ENCODE data around the gene ATG7. TPM values are rescaled to one million over a fixed set of nuclear protein-coding genes. Genes with fewer than 3 reads are reported as not detected.

ATG7 gene
- total RNA-seq, 1 donor from 2014 or later: 40.3 TPM

GRCh38 chr3:11476735-11477144 is 204.5 kb downstream of the ATG7 start:
- no peak for TF ChIP-seq CTCF (IDR thresholded peaks at IDR 0.05; ENCODE audit: unreplicated experiment)
- Mint-ChIP-seq H3K36me3 (no peaks in the 10 kb centered on the region), H3K27ac (peak overlapping the region; percentile 45), H3K4me1 (peaks cover 43% of the 10 kb centered on the region), H3K4me3 (no peak overlapping the region), H3K27me3 (ENCODE audit: low read depth) (no peaks in the 10 kb centered on the region), H3K9me3 (no peaks in the 10 kb centered on the region)
- DNase-seq (ENCODE audit: low spot score in 2 of 2, unreplicated experiment in 2 of 2): no peak

DNA sequence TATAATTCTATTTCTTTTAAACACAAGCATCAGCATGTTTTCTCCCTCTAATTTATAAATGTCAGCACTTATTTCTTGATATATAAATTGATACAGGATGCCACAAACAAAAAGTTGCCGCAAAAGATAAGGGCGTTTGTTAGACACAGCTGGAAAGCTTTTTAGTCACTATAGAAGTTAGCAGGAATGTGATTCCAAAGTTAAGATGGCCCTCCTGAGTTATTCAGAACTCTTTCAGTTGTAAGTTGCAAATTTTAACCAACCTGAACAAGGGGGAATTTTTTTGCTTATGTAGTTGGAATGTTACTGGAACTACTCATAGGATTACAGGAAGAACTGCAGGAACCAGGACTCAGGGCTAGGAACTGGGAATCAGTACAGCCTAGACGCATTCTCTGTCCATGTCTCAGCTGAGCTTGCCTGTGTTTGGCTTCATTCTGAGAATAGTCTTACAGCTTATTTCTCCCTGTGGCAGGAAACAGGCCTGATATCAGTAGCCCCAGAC is 205.3 kb downstream of the ATG7 start:
- Mint-ChIP-seq H3K4me1 (peaks cover 43% of the 10 kb centered on the region), H3K9me3 (no peaks in the 10 kb centered on the region), H3K27ac (peak overlapping the region; percentile 80), H3K4me3 (no peak overlapping the region), H3K36me3 (no peaks in the 10 kb centered on the region), H3K27me3 (ENCODE audit: low read depth) (no peaks in the 10 kb centered on the region)
- TF ChIP-seq CTCF (IDR thresholded peaks at IDR 0.05; ENCODE audit: unreplicated experiment): no peak
- no peak for DNase-seq (ENCODE audit: low spot score in 2 of 2, unreplicated experiment in 2 of 2)

DNA sequence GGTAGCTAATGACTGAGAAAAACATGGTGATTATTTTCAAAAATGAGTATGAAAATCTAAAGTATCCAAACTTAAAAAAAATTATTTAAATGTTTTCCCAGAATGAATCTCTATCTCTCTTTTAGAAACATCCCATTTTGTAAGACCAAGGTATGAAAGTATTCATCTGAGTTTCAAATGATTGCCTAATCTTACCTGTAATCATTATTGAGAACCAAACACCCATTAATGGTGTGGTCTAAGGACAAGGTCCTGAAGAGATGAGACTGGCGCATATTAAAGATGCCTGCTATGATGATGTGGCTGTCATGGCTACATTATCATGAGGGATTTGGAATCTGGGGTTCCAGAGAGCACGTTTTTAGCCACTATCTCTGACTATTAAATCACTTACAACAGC is 206.0 kb downstream of the ATG7 start:
- Mint-ChIP-seq H3K36me3 (no peaks in the 10 kb centered on the region), H3K4me1 (peaks cover 43% of the 10 kb centered on the region), H3K9me3 (no peaks in the 10 kb centered on the region), H3K27ac (peak overlapping the region; percentile 3), H3K27me3 (ENCODE audit: low read depth) (no peaks in the 10 kb centered on the region), H3K4me3 (no peak overlapping the region)
- DNase-seq (ENCODE audit: low spot score in 2 of 2, unreplicated experiment in 2 of 2): no peak
- TF ChIP-seq CTCF (IDR thresholded peaks at IDR 0.05; ENCODE audit: unreplicated experiment): no peak

GRCh38 chr3:11479221-11479620 is 207.0 kb downstream of the ATG7 start:
- peak overlapping the region; percentile 7 for H3K27ac Mint-ChIP-seq
- no peak for DNase-seq (ENCODE audit: low spot score in 2 of 2, unreplicated experiment in 2 of 2)
- peaks cover 43% of the 10 kb centered on the region for H3K4me1 Mint-ChIP-seq
- no peaks in the 10 kb centered on the region for H3K27me3 Mint-ChIP-seq (ENCODE audit: low read depth)
- no peaks in the 10 kb centered on the region for H3K9me3 Mint-ChIP-seq
- H3K36me3 Mint-ChIP-seq: peaks cover 2% of the 10 kb centered on the region
- no peak overlapping the region for H3K4me3 Mint-ChIP-seq
- no peak for TF ChIP-seq CTCF (IDR thresholded peaks at IDR 0.05; ENCODE audit: unreplicated experiment)

GRCh38 chr3:11480663-11481298 is 208.6 kb downstream of the ATG7 start:
- Mint-ChIP-seq H3K27me3 (ENCODE audit: low read depth) (no peaks in the 10 kb centered on the region), H3K4me1 (peaks cover 33% of the 10 kb centered on the region), H3K9me3 (no peaks in the 10 kb centered on the region), H3K27ac (no peak overlapping the region), H3K36me3 (peaks cover 3% of the 10 kb centered on the region), H3K4me3 (no peak overlapping the region)
- DNase-seq (ENCODE audit: low spot score in 2 of 2, unreplicated experiment in 2 of 2): no peak
- no peak for TF ChIP-seq CTCF (IDR thresholded peaks at IDR 0.05; ENCODE audit: unreplicated experiment)
